ENCODE results near the gene DIPK1A. TPM values are rescaled to one million over a fixed set of nuclear protein-coding genes. Genes with fewer than 3 reads are reported as not detected.
A peak's percentile ranks its signal among the peaks of the same experiment; 100 is the strongest.

Gene DIPK1A
- total RNA-seq, 1 donor from 2014 or later, result 5.6 TPM

DNA sequence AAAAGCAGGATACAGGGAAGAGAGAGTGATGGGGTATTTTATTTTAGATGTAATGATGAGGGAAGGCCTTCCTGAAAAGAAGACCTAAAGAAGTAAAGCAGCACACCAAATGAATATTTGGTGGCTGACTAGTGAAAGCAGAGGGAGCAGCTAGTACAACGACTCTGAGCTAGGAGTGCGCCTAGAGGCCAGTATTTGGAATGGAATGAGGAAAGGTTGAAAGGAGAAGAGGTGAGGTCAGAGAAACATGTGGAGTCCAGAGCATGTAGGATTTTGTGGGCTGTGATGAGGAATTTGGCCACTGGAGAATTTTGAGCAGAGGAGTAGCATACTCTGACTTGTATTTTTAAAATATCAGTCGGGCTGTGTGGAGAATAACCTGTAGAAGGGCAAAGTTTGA, 141.2 kb downstream of the DIPK1A start:
- no peaks in the 10 kb centered on the region for H3K36me3 ChIP-seq
- no peaks in the 10 kb centered on the region for H3K27me3 ChIP-seq (ENCODE audit: low read depth)
- intact Hi-C loops (cut with DNase I), result no loop called here
- no peaks in the 10 kb centered on the region for H3K4me1 ChIP-seq
- DNase-seq (no peak), ATAC-seq (peak in 1 of 2 donors; percentile 51)
- no peak overlapping the region for H3K27ac ChIP-seq
- TF ChIP-seq, protein P1, sequence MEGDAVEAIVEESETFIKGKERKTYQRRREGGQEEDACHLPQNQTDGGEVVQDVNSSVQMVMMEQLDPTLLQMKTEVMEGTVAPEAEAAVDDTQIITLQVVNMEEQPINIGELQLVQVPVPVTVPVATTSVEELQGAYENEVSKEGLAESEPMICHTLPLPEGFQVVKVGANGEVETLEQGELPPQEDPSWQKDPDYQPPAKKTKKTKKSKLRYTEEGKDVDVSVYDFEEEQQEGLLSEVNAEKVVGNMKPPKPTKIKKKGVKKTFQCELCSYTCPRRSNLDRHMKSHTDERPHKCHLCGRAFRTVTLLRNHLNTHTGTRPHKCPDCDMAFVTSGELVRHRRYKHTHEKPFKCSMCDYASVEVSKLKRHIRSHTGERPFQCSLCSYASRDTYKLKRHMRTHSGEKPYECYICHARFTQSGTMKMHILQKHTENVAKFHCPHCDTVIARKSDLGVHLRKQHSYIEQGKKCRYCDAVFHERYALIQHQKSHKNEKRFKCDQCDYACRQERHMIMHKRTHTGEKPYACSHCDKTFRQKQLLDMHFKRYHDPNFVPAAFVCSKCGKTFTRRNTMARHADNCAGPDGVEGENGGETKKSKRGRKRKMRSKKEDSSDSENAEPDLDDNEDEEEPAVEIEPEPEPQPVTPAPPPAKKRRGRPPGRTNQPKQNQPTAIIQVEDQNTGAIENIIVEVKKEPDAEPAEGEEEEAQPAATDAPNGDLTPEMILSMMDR (IDR thresholded peaks at IDR 0.05), result no peak
- no peaks in the 10 kb centered on the region for H3K9me3 ChIP-seq
- no peak overlapping the region for H3K4me3 ChIP-seq

DNA sequence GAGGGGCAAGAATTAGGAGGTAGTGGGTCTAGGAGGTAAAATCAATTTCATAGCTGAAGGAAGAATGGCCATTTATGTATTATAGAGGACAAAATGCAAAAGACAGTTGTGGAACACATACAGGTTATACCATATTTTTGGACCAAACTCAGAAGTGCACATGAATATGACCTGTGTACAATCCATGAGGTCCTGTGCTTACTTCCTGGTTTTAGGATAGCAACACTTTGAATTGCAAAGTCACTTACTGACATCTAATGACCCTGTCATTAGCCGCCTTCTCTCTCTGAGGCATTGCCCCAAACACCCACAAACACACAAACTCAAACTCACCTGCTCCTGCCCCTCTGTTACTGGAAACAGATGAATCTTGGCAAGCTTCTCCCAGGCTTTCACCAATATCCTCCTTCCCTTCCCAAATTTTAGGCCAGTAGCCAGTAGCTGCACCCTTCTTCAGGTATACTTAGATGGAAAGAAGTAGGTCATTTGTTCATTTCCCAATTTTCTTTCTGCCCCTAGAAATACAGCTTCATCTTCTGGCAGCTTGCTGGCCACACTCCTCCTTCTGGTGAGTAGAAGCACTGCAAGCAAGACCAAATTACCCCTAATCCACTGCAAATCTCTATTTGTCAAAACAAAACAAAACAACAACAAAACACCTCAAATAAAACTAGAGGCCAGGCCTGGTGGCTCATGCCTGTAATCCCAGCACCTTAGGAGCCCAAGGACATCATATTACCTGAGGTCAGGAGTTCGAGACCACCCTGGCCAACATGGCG, 143.1 kb downstream of the DIPK1A start:
- TF ChIP-seq, protein P1 (IDR thresholded peaks at IDR 0.05), result peak; percentile 64
- no peak for DNase-seq
- H3K4me1 ChIP-seq, result no peaks in the 10 kb centered on the region
- no peaks in the 10 kb centered on the region for H3K9me3 ChIP-seq
- H3K27ac ChIP-seq, result no peak overlapping the region
- intact Hi-C loops (cut with DNase I), result no loop called here
- H3K27me3 ChIP-seq (ENCODE audit: low read depth), result no peaks in the 10 kb centered on the region
- H3K36me3 ChIP-seq, result no peaks in the 10 kb centered on the region
- peak; percentile 61 to 70 for ATAC-seq
- no peak overlapping the region for H3K4me3 ChIP-seq

DNA sequence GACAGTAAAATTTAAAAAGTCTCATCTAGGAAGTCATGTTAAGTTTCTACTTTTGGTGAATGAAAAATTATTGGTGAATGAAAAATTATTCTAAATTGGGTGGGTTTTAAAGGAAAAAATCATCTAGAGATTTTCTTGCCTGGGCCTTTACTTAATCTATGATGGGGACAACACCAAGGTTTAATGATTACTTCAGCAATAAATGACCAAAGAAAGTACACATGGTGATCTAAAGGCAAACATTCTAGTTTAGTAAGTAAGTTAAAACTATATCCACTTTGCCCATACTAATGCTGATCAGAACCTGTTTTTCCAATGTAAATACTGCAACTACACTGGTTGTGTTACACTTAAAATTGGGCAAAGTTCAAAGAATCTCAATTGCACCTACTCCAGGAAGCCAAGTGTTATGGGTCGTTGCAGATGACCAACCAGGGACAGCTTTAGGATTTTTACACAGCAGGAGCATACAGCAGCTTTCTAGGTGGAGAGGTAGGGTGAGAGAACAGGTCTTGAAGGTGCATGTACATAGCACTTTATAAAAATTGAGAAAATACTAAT, 144.0 kb downstream of the DIPK1A start:
- Histone ChIP-seq H3K4me1 (no peaks in the 10 kb centered on the region), H3K27ac (no peak overlapping the region), H3K27me3 (ENCODE audit: low read depth) (no peaks in the 10 kb centered on the region), H3K4me3 (no peak overlapping the region), H3K9me3 (no peaks in the 10 kb centered on the region), H3K36me3 (no peaks in the 10 kb centered on the region)
- TF ChIP-seq, protein P1 (IDR thresholded peaks at IDR 0.05), result no peak
- no peak for DNase-seq
- intact Hi-C loops (cut with DNase I), result no loop called here
- peak; percentile 52 to 58 for ATAC-seq

DNA sequence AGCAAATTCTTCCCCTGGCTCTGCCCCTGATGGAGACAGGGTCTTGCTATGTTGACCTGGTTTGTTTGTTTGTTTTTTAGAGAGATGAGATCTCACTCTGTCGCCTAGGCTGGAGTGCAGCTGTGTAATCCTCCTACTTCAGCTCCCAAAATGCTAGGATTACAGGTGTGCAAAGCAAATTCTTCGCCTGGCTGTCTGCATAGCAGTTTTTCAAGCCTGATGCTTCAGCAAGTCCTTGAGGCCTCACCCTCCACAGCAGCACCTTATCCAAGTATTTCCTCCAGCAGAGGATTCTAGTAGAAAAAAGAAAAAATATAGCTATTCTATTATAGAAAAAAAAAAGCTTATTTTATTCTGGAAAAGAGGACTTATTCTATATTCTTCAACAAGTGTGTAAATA, 144.5 kb downstream of the DIPK1A start:
- no peak overlapping the region for H3K27ac ChIP-seq
- intact Hi-C loops (cut with DNase I), result no loop called here
- no peaks in the 10 kb centered on the region for H3K36me3 ChIP-seq
- TF ChIP-seq, protein P1 (IDR thresholded peaks at IDR 0.05), result no peak
- ATAC-seq (peak in 1 of 2 donors; percentile 47), DNase-seq (no peak)
- no peaks in the 10 kb centered on the region for H3K4me1 ChIP-seq
- H3K9me3 ChIP-seq, result no peaks in the 10 kb centered on the region
- no peak overlapping the region for H3K4me3 ChIP-seq
- no peaks in the 10 kb centered on the region for H3K27me3 ChIP-seq (ENCODE audit: low read depth)

DNA sequence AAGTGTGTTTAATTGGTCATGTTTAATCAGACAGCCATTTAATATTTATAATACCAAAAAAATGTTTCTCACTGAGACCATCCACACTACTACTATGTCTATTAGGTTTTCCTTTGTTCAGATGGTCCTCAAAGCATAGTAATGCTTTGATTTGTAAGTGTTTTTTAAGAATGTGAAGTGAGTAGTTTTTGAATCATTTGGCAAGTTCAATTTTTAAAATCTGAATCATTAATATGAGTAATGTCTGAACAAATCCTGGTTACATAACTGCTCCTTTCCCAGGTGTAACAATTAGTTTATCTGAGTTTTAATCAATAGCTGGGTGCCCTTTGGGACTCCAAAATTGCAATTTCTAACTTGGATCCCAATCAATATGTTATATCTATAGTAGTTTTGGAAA, 152.9 kb downstream of the DIPK1A start:
- H3K27ac ChIP-seq, result no peak overlapping the region
- intact Hi-C loops (cut with DNase I), result no loop called here
- H3K4me3 ChIP-seq, result no peak overlapping the region
- H3K9me3 ChIP-seq, result no peaks in the 10 kb centered on the region
- H3K4me1 ChIP-seq, result peaks cover 14% of the 10 kb centered on the region
- TF ChIP-seq, protein P1 (IDR thresholded peaks at IDR 0.05), result no peak
- no peak for DNase-seq
- ATAC-seq, result no peak
- no peaks in the 10 kb centered on the region for H3K27me3 ChIP-seq (ENCODE audit: low read depth)
- H3K36me3 ChIP-seq, result no peaks in the 10 kb centered on the region

All from lower lobe of right lung (tissue), 2 donors.